Right lobe of liver (tissue), 6 donors: ENCODE data around the gene D2HGDH. TPM values are rescaled to one million over a fixed set of nuclear protein-coding genes. Genes with fewer than 3 reads are reported as not detected.

Source experiments
- ATAC-seq, 4 donors: fragments of 200-7000 bp; cut with Tn5 transposase; one replicate each; pipeline ENCODE4 v1.9.1; 2020; ENCODE audit warnings: mild to moderate bottlenecking in 4 of 4, moderate library complexity in 4 of 4
- DNase-seq, 3 donors: peaks; one replicate each; pipeline ENCODE4 v3.0.0-alpha.2; 2020
- H3K27ac ChIP-seq, 3 donors: fragments of 200-600 bp; one replicate each; pipeline ENCODE4 v1.8.0; 2022
- H3K27me3 ChIP-seq, 2 donors: fragments of 200-600 bp; one replicate each; pipeline ENCODE4 v1.8.0; 2022
- H3K36me3 ChIP-seq, 4 donors: fragments of 200-600 bp; sonication (generic) in 1 of 4; one replicate each; pipeline versions ENCODE4 v1.5.1 to v1.8.0; 2017 to 2022; ENCODE audit warnings: control low read depth in 1 of 4
- H3K4me1 ChIP-seq, 4 donors: fragments of 200-600 bp; sonication (generic) in 1 of 4; one replicate each; pipeline versions ENCODE4 v1.5.1 to v1.8.0; 2017 to 2022; ENCODE audit warnings: control low read depth in 1 of 4
- H3K4me3 ChIP-seq, 3 donors: fragments of 200-600 bp; one replicate each; pipeline ENCODE4 v1.8.0; 2022
- H3K9me3 ChIP-seq, 4 donors: fragments of 200-600 bp; sonication (generic) in 1 of 4; one replicate each; pipeline versions ENCODE4 v1.5.1 to v1.8.0; 2017 to 2022; ENCODE audit warnings: control low read depth in 1 of 4
- POLR2A ChIP-seq: fragments of 450-650 bp; IDR thresholded peaks from one replicate; pipeline ENCODE4 v1.6.1; 2017; ENCODE audit warnings: antibody characterized with exemption, mild to moderate bottlenecking
- WGBS: methylation state at CpG from one replicate; pipeline ENCODE4 v1.1.6; 2018; ENCODE audit warnings: low coverage, low lambda C conversion rate; ENCODE audit not compliant: insufficient coverage; ENCODE audit errors: missing lambda C conversion rate; 5-methylcytosine and 5-hydroxymethylcytosine counted together
- intact Hi-C, 2 donors: fragments of 100-400 bp; cut with DNase I; formaldehyde crosslinking; loops; one replicate each; pipeline versions ENCODE4 v1.11.2 to v1.14.1; 2022
- total RNA-seq, 6 experiments: library from RNA; depleted of rRNA in 2 of 6; stranded (reverse); fragments of >200 nt in 2 of 6; fragmentation: NEBNext Ultra II Directional in 3 of 6; extraction: Animal tissue kit (Norgen Biotek cat#: 25700) in 3 of 6; gene quantifications; one replicate each; pipeline versions ENCODE4 v1.1.0 to v1.2.4, GENCODE V29; 2016 to 2023
- TF ChIP-seq, protein P1 (sequence below), 4 donors: fragments of 200-600 bp in 3 of 4; fragments of 450-650 bp in 1 of 4; IDR thresholded peaks; one replicate each; pipeline versions ENCODE4 v1.5.1 to v1.8.0; 2016 to 2022; ENCODE audit warnings: antibody characterized with exemption in 4 of 4, mild to moderate bottlenecking in 2 of 4
- donor health status: DM: no; HTN: yes; CAD: no.
- donor health status: DM: no; HTN: no; CAD: no.
- donor health status: DM: no; HTN: no; CAD: no.
- donor health status: DM: no; HTN: yes; CAD: no.
- donor health status: DM: no; HTN: yes; CAD: no.

Gene D2HGDH
- total RNA-seq, 6 experiments from 2014 or later, result 18.9 to 38.6 (median 25.9) TPM

DNA sequence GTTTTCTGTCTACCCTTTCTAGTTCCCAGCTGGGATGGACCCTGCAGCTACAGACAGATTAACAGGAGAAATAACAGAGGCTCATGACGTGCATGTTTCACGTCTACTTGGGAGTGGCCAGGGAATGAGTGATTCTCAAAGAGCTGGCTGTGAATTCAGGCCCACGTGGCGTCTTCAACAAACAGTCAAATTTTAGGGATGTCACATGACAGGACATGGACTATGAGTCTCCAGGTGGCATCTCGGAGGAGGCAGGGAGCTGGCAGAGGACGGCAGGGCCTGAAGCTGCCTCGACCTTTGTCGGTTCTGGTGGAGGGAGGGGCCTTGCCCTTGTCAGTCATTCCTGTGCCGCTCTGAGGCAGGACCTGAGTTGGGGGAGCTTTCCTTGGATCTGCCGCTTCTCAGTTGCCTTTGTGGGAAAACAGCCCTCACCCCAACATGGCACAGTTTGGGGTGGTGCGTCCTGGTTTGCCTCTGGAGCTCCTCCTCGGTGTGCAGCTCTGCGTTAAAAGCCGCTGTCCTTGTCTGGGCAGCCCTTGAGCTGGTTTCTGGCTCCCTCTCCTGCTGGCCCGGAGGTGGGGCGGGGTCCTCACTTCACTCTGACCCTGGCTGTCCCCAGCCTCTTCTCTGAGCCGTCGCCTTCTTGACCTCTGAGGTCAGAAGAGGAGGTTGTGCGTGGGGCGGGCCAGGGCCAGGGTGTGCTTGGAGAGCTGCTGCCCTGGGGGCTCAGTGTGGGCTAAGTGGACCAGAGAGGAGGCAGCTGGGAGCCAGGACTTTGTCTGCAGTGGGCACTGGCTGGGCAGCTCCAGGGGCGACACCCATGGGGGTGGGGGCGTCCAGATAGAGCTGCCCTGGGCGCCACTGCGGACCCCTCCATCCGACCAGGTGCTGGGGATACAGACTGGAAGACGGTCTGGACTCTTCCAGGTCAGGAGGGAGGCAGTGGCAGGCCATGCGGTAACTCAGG lies 30.1 kb downstream of the D2HGDH start:
- Histone ChIP-seq H3K4me3 (no peak overlapping the region), H3K9me3 (no peaks in the 10 kb centered on the region), H3K4me1 (no peaks in the 10 kb centered on the region), H3K27me3 (no peaks in the 10 kb centered on the region), H3K27ac (no peak overlapping the region), H3K36me3 (peaks cover 0 to 2% (median 0%) of the 10 kb centered on the region in 4 donors)
- DNase-seq (no peak), ATAC-seq (peak in 1 of 4 donors; percentile 7)
- TF ChIP-seq, protein P1, sequence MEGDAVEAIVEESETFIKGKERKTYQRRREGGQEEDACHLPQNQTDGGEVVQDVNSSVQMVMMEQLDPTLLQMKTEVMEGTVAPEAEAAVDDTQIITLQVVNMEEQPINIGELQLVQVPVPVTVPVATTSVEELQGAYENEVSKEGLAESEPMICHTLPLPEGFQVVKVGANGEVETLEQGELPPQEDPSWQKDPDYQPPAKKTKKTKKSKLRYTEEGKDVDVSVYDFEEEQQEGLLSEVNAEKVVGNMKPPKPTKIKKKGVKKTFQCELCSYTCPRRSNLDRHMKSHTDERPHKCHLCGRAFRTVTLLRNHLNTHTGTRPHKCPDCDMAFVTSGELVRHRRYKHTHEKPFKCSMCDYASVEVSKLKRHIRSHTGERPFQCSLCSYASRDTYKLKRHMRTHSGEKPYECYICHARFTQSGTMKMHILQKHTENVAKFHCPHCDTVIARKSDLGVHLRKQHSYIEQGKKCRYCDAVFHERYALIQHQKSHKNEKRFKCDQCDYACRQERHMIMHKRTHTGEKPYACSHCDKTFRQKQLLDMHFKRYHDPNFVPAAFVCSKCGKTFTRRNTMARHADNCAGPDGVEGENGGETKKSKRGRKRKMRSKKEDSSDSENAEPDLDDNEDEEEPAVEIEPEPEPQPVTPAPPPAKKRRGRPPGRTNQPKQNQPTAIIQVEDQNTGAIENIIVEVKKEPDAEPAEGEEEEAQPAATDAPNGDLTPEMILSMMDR (IDR thresholded peaks at IDR 0.05), result no peak
- TF ChIP-seq POLR2A, result no peak
- 82% methylated on average over 7 of the region's 27 CpGs for WGBS
- intact Hi-C loops, result no loop called here

DNA sequence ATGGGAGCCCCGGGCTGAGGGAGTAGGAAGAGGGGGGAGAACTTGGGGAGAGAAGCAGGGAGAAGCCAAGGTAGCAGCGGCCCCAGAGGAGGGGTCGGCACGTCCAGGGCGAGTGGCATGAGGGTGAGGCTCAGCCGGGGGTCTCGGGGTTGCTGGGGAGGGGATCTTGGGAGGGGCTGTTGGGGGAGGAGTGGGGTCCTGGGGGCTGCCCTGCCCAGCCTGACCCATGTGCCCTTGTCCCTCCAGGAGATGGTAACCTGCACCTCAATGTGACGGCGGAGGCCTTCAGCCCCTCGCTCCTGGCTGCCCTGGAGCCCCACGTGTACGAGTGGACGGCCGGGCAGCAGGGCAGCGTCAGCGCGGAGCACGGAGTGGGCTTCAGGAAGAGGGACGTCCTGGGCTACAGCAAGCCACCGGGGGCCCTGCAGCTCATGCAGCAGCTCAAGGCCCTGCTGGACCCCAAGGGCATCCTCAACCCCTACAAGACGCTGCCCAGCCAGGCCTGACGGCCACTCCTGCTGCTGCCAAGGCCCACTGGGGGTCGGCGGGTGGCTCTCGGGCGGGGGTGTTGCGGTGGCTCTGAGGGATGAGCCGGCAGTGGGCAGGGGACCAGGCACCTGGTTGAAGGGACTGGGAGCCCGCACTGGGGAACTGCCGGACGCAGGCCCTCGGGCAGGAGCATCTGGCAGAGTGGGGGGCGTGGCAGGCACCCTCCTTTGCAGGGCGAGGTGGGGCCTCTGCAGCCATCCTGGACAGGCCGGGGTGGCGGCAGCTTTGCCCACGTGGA lies 33.2 kb downstream of the D2HGDH start:
- H3K27me3 ChIP-seq, result no peaks in the 10 kb centered on the region
- H3K27ac ChIP-seq, result no peak overlapping the region
- H3K4me3 ChIP-seq, result no peak overlapping the region
- DNase-seq, result no peak
- intact Hi-C loops, result no loop called here
- no peaks in the 10 kb centered on the region for H3K36me3 ChIP-seq
- H3K4me1 ChIP-seq, result peaks cover 0 to 24% (median 10%) of the 10 kb centered on the region in 4 donors
- no CpG with 5 or more reads among the region's 37 CpGs for WGBS
- no peaks in the 10 kb centered on the region for H3K9me3 ChIP-seq
- no peak for ATAC-seq
- TF ChIP-seq POLR2A, result no peak
- TF ChIP-seq, protein P1 (IDR thresholded peaks at IDR 0.05), result no peak

DNA sequence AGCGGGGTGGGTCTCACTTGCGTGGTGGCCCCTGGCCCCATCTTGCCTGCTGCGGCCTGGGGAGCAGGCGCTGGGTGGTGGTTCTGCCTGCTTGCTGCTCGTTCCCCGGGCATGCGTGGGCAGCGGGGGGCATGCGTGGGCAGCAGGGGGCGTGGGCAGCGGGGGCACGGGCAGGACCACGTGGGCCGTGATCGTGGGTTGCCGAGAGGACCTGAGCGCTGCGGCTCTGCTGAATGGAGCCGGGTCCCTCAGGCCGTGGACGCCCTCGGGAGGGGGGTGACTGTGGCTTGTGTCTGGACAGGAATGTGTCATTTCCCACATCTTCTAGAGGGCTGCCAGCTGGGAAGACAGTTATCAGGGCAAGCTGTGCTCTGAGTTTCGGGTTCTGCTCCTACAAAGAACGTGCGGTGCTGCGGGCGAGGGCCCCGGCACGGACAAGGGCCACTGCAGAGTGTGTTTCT lies 33.9 kb downstream of the D2HGDH start:
- Histone ChIP-seq H3K36me3 (no peaks in the 10 kb centered on the region), H3K27ac (no peak overlapping the region), H3K4me3 (no peak overlapping the region), H3K9me3 (no peaks in the 10 kb centered on the region), H3K4me1 (peaks cover 0 to 26% (median 11%) of the 10 kb centered on the region in 4 donors), H3K27me3 (no peaks in the 10 kb centered on the region)
- no peak for TF ChIP-seq POLR2A
- TF ChIP-seq, protein P1 (IDR thresholded peaks at IDR 0.05), result no peak
- DNase-seq (no peak), ATAC-seq (no peak)
- WGBS, result 80% methylated on average over 6 of the region's 29 CpGs
- intact Hi-C loops, result no loop called here

DNA sequence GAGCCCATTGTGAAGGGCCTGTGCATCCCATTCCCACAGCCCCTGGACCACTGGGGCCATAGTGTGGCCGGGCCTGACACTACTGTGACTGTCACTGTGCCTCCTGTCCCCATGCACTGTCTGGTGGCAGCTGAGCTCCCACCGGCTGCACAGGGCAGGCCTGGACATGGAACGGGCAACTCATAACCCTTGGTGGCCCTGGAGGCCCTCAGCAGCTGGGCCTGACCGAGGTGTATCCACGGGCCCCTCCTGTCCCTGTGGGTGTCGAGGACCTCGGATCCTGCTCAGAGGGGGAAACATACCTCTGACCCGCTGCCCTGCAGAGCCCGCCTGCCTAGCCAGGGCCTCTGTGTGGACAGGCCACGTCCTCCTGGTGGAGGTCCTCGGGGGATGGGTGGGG lies 34.4 kb downstream of the D2HGDH start:
- H3K9me3 ChIP-seq, result no peaks in the 10 kb centered on the region
- no peaks in the 10 kb centered on the region for H3K36me3 ChIP-seq
- WGBS, result 83% methylated on average over 3 of the region's 11 CpGs
- no peaks in the 10 kb centered on the region for H3K27me3 ChIP-seq
- H3K27ac ChIP-seq, result no peak overlapping the region
- intact Hi-C loops, result no loop called here
- peaks cover 0 to 31% (median 13%) of the 10 kb centered on the region in 4 donors for H3K4me1 ChIP-seq
- H3K4me3 ChIP-seq, result no peak overlapping the region
- ATAC-seq (no peak), DNase-seq (peak in 1 of 3 donors; percentile 18)
- no peak for TF ChIP-seq POLR2A
- TF ChIP-seq, protein P1 (IDR thresholded peaks at IDR 0.05), result no peak
